PC-3 (cell line): Measurements from ENCODE around the gene TNFRSF18. TPM values are rescaled to one million over a fixed set of nuclear protein-coding genes. Genes with fewer than 3 reads are reported as not detected.

Experiments
- ATAC-seq: fragments of 200-7000 bp; cut with Tn5 transposase; 2 replicates; pipeline ENCODE4 v1.9.1; 2020; ENCODE audit warnings: mild to moderate bottlenecking, moderate library complexity
- BruUV-seq: library from RNA; stranded (reverse); fragments of 400-500 nt; replicated peaks from 2 replicates; lab custom pipeline; 2021; lab: Mats Ljungman, UMichigan
- CTCF ChIA-PET: fragments of 300-600 bp; sonication (Branson Sonifier 250); formaldehyde crosslinking; loops from one replicate; lab custom pipeline; 2022; ENCODE audit warnings: antibody characterized with exemption; lab: Charles Lee
- POLR2A ChIA-PET: fragments of 300-600 bp; sonication (Branson Sonifier 250); formaldehyde crosslinking; loops from one replicate; lab custom pipeline; 2022; ENCODE audit warnings: antibody characterized with exemption; ENCODE audit not compliant: unreplicated experiment; lab: Charles Lee
- DNase-seq: peaks from one replicate; pipeline ENCODE4 v3.0.0-alpha.2; 2015
- H2AFZ ChIP-seq: fragments of 300-600 bp; sonication (generic); 2 replicates; pipeline ENCODE4 v1.6.0; 2016; ENCODE audit warnings: antibody characterized with exemption, low read length
- H3F3A ChIP-seq: fragments of 300-600 bp; sonication (generic); one replicate; pipeline ENCODE4 v1.6.0; 2017; ENCODE audit warnings: antibody characterized with exemption, low read length, control low read depth, mild to moderate bottlenecking; ENCODE audit not compliant: unreplicated experiment
- H3K27ac ChIP-seq: fragments of 300-600 bp; sonication (generic); 2 replicates; pipeline ENCODE4 v1.5.1; 2016; ENCODE audit warnings: mild to moderate bottlenecking, low read length
- H3K27me3 ChIP-seq: fragments of 300-600 bp; sonication (generic); 2 replicates; pipeline ENCODE4 v1.6.1; 2016; ENCODE audit warnings: low read length, mixed read lengths
- H3K36me3 ChIP-seq: fragments of 300-600 bp; sonication (generic); 2 replicates; pipeline ENCODE4 v1.6.1; 2016; ENCODE audit warnings: low read depth, mixed run types, low read length, mixed read lengths
- H3K4me1 ChIP-seq: fragments of 300-600 bp; sonication (generic); 2 replicates; pipeline ENCODE4 v1.5.1; 2016; ENCODE audit warnings: low read length; ENCODE audit not compliant: insufficient read depth
- H3K4me2 ChIP-seq: fragments of 300-600 bp; sonication (generic); 2 replicates; pipeline ENCODE4 v1.6.0; 2016; ENCODE audit warnings: low read length
- H3K4me3 ChIP-seq: fragments of 300-600 bp; sonication (generic); 2 replicates; pipeline ENCODE4 v1.5.1; 2016; ENCODE audit warnings: mild to moderate bottlenecking, low read length, mixed read lengths
- H3K79me2 ChIP-seq: fragments of 300-600 bp; sonication (generic); 2 replicates; pipeline ENCODE4 v1.6.1; 2017; ENCODE audit warnings: low read length, mixed read lengths
- H3K9ac ChIP-seq: fragments of 300-600 bp; sonication (generic); 2 replicates; pipeline ENCODE4 v1.6.0; 2016; ENCODE audit warnings: mild to moderate bottlenecking, low read length
- H3K9me2 ChIP-seq: fragments of 300-600 bp; sonication (generic); replicated peaks from 2 replicates; pipeline ENCODE4 v1.6.1; 2016; ENCODE audit warnings: mixed run types, low read length, mixed read lengths
- H3K9me3 ChIP-seq: fragments of 300-600 bp; sonication (generic); 2 replicates; pipeline ENCODE4 v1.6.1; 2016; ENCODE audit warnings: low read length, mixed read lengths
- H4K20me1 ChIP-seq: fragments of 300-600 bp; sonication (generic); 2 replicates; pipeline ENCODE4 v1.6.1; 2016; ENCODE audit warnings: low read length, mixed read lengths
- CTCF ChIP-seq: fragments of 300-600 bp; sonication (generic); conservative IDR thresholded peaks from 2 replicates; pipeline ENCODE4 v1.5.1; 2017; ENCODE audit warnings: antibody characterized with exemption, low read depth, mild to moderate bottlenecking, low read length
- EZH2 ChIP-seq: fragments of 300-600 bp; sonication (generic); IDR thresholded peaks from one replicate; pipeline ENCODE4 v1.6.1; 2017; ENCODE audit warnings: antibody characterized with exemption, mild to moderate bottlenecking, low read length; ENCODE audit not compliant: unreplicated experiment
- EZH2phosphoT487 ChIP-seq: fragments of 300-600 bp; sonication (generic); IDR thresholded peaks from 2 replicates; pipeline ENCODE4 v1.6.1; 2018; ENCODE audit warnings: mild to moderate bottlenecking, antibody characterized with exemption, low read length, borderline replicate concordance
- intact Hi-C: fragments of 100-400 bp; cut with micrococcal nuclease; formaldehyde crosslinking; loops from 2 replicates; pipeline ENCODE4 v1.9.0; 2023
- total RNA-seq: library from RNA; depleted of rRNA; stranded (reverse); fragments of >200 nt; gene quantifications from 2 replicates; pipeline ENCODE4 v1.2.3, GENCODE V29; 2014

Gene TNFRSF18
- total RNA-seq, 1 experiment from 2014 or later, result 87.2 TPM

GRCh38 chr1:1157914-1158710 is 48.3 kb downstream of the TNFRSF18 start:
- peak; percentile 65 for DNase-seq

GRCh38 chr1:1157426-1157913 is 48.9 kb downstream of the TNFRSF18 start:
- no peaks in the 10 kb centered on the region for H4K20me1 ChIP-seq
- H3K9me3 ChIP-seq, result no peaks in the 10 kb centered on the region
- peaks cover 19% of the 10 kb centered on the region for H3K4me1 ChIP-seq
- ChIA-PET POLR2A (interaction anchor here (0.6 to 1.1 kb wide), 3 partner anchors 51 to 124 kb away, joined by 3 to 13 read pairs (median 4); no protein-coding TSS in a partner anchor), CTCF (interaction anchor here (0.8 kb wide), 1 partner anchor 36 kb away, joined by 5 read pairs; no protein-coding TSS in a partner anchor)
- TF ChIP-seq EZH2, result no peak
- no peak for TF ChIP-seq CTCF
- TF ChIP-seq EZH2phosphoT487, result no peak
- H3K27ac ChIP-seq, result peak overlapping the region; percentile 92
- H3K4me3 ChIP-seq, result peak overlapping the region; percentile 71
- no peaks in the 10 kb centered on the region for H3K36me3 ChIP-seq
- no peaks in the 10 kb centered on the region for H3F3A ChIP-seq
- DNase-seq, result peak; percentile 92
- H3K4me2 ChIP-seq, result peak overlapping the region; percentile 100
- H3K9ac ChIP-seq, result peak overlapping the region; percentile 92
- intact Hi-C loops, result no loop called here
- no peaks in the 10 kb centered on the region for H3K9me2 ChIP-seq
- BruUV-seq, result TSS peak; percentile 99
- peak; percentile 79 for ATAC-seq
- H2AFZ ChIP-seq, result peak overlapping the region; percentile 58
- H3K79me2 ChIP-seq, result no peaks in the 10 kb centered on the region
- no peaks in the 10 kb centered on the region for H3K27me3 ChIP-seq

More at GRCh38 chr1:1157914-1158710, 48.3 kb downstream of the TNFRSF18 start:
- H3K9me3 ChIP-seq, result no peaks in the 10 kb centered on the region
- H3K79me2 ChIP-seq, result peaks cover 4% of the 10 kb centered on the region
- peak overlapping the region; percentile 92 for H3K27ac ChIP-seq
- no peaks in the 10 kb centered on the region for H3K36me3 ChIP-seq
- no peaks in the 10 kb centered on the region for H3K9me2 ChIP-seq
- ChIA-PET POLR2A (interaction anchor here (0.6 to 1.1 kb wide), 3 partner anchors 50 to 124 kb away, joined by 3 to 13 read pairs (median 3); no protein-coding TSS in a partner anchor), CTCF (no interaction called here)
- H3K4me1 ChIP-seq, result peaks cover 19% of the 10 kb centered on the region
- peak overlapping the region; percentile 58 for H2AFZ ChIP-seq
- peak; percentile 39 for ATAC-seq
- no peaks in the 10 kb centered on the region for H3F3A ChIP-seq
- peak overlapping the region; percentile 71 for H3K4me3 ChIP-seq
- H3K9ac ChIP-seq, result peak overlapping the region; percentile 92
- TF ChIP-seq EZH2 (no peak), CTCF (no peak), EZH2phosphoT487 (no peak)
- intact Hi-C loops, result no loop called here
- no TSS peak for BruUV-seq
- H3K27me3 ChIP-seq, result no peaks in the 10 kb centered on the region
- no peaks in the 10 kb centered on the region for H4K20me1 ChIP-seq
- H3K4me2 ChIP-seq, result peak overlapping the region; percentile 100
